HEK293 (cell line): ENCODE data around the gene CHKA.

Source experiments
- SP7 ChIP-seq: fragments of 450-650 bp; formaldehyde crosslinking; IDR thresholded peaks from 2 replicates; pipeline ENCODE4 v1.5.1; 2016; ENCODE audit warnings: missing biosample characterization, missing genetic modification characterization
- ZNF140 ChIP-seq: fragments of 450-650 bp; formaldehyde crosslinking; IDR thresholded peaks from 2 replicates; pipeline ENCODE4 v1.5.1; 2016; ENCODE audit warnings: missing biosample characterization, missing genetic modification characterization
- ZNF223 ChIP-seq: fragments of 450-650 bp; formaldehyde crosslinking; IDR thresholded peaks from 2 replicates; pipeline ENCODE4 v1.5.1; 2016; ENCODE audit warnings: missing biosample characterization, missing genetic modification characterization
- ZNF23 ChIP-seq: fragments of 450-650 bp; formaldehyde crosslinking; IDR thresholded peaks from 2 replicates; pipeline ENCODE4 v1.5.1; 2016; ENCODE audit warnings: missing biosample characterization, missing genetic modification characterization, borderline replicate concordance
- ZNF302 ChIP-seq: fragments of 450-650 bp; formaldehyde crosslinking; IDR thresholded peaks from 2 replicates; pipeline ENCODE4 v1.5.1; 2016; ENCODE audit warnings: missing biosample characterization, missing genetic modification characterization, low read depth
- ZNF394 ChIP-seq: fragments of 450-650 bp; formaldehyde crosslinking; IDR thresholded peaks from 2 replicates; pipeline ENCODE4 v1.5.1; 2016; ENCODE audit warnings: missing biosample characterization, missing genetic modification characterization, mild to moderate bottlenecking, moderate library complexity, borderline replicate concordance
- ZSCAN16 ChIP-seq: fragments of 450-650 bp; formaldehyde crosslinking; IDR thresholded peaks from 2 replicates; pipeline ENCODE4 v1.5.1; 2016; ENCODE audit warnings: missing biosample characterization, missing genetic modification characterization
- ZXDB ChIP-seq: fragments of 450-650 bp; formaldehyde crosslinking; IDR thresholded peaks from 2 replicates; pipeline ENCODE4 v1.5.1; 2016; ENCODE audit warnings: missing biosample characterization, missing genetic modification characterization
- TF ChIP-seq, protein P1 (sequence below): fragments of 450-650 bp; formaldehyde crosslinking; IDR thresholded peaks from 2 replicates; pipeline ENCODE4 v1.5.1; 2016; ENCODE audit warnings: missing biosample characterization, missing genetic modification characterization
- TF ChIP-seq, protein P2 (sequence below): fragments of 450-650 bp; formaldehyde crosslinking; conservative IDR thresholded peaks from 2 replicates; pipeline ENCODE4 v1.5.1; 2016; ENCODE audit warnings: low read depth, missing biosample characterization, missing genetic modification characterization
- TF ChIP-seq, protein P3 (sequence below): fragments of 450-650 bp; formaldehyde crosslinking; IDR thresholded peaks from 2 replicates; pipeline ENCODE4 v1.5.1; 2016; ENCODE audit warnings: missing biosample characterization, missing genetic modification characterization

DNA sequence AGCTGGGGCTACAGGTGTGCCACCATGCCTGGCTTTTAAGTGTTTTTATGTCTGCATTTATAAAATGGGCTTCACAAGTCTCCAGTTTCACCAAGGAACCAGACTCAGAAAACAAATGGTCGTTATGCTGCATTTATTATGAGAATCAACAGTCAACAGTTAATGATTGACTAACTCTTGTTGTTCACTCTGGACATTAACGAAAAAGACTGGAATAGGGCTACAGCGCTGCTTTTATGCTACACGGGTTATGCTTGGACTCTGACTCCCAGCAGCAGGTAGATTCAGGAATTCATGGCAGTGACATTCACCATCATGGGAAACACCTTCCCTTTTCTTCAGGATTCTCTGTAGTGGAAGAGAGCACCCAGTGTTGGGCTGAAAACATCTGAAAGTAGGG is 44.4 kb upstream of the CHKA start:
- no peak for TF ChIP-seq ZSCAN16
- TF ChIP-seq ZNF223 (tag by site-specific recombination): no peak
- TF ChIP-seq, protein P1, sequence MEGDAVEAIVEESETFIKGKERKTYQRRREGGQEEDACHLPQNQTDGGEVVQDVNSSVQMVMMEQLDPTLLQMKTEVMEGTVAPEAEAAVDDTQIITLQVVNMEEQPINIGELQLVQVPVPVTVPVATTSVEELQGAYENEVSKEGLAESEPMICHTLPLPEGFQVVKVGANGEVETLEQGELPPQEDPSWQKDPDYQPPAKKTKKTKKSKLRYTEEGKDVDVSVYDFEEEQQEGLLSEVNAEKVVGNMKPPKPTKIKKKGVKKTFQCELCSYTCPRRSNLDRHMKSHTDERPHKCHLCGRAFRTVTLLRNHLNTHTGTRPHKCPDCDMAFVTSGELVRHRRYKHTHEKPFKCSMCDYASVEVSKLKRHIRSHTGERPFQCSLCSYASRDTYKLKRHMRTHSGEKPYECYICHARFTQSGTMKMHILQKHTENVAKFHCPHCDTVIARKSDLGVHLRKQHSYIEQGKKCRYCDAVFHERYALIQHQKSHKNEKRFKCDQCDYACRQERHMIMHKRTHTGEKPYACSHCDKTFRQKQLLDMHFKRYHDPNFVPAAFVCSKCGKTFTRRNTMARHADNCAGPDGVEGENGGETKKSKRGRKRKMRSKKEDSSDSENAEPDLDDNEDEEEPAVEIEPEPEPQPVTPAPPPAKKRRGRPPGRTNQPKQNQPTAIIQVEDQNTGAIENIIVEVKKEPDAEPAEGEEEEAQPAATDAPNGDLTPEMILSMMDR (tag by site-specific recombination): no peak
- TF ChIP-seq ZNF302 (tag by site-specific recombination): no peak
- TF ChIP-seq, protein P2, sequence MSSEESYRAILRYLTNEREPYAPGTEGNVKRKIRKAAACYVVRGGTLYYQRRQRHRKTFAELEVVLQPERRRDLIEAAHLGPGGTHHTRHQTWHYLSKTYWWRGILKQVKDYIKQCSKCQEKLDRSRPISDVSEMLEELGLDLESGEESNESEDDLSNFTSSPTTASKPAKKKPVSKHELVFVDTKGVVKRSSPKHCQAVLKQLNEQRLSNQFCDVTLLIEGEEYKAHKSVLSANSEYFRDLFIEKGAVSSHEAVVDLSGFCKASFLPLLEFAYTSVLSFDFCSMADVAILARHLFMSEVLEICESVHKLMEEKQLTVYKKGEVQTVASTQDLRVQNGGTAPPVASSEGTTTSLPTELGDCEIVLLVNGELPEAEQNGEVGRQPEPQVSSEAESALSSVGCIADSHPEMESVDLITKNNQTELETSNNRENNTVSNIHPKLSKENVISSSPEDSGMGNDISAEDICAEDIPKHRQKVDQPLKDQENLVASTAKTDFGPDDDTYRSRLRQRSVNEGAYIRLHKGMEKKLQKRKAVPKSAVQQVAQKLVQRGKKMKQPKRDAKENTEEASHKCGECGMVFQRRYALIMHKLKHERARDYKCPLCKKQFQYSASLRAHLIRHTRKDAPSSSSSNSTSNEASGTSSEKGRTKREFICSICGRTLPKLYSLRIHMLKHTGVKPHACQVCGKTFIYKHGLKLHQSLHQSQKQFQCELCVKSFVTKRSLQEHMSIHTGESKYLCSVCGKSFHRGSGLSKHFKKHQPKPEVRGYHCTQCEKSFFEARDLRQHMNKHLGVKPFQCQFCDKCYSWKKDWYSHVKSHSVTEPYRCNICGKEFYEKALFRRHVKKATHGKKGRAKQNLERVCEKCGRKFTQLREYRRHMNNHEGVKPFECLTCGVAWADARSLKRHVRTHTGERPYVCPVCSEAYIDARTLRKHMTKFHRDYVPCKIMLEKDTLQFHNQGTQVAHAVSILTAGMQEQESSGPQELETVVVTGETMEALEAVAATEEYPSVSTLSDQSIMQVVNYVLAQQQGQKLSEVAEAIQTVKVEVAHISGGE (tag by site-specific recombination): no peak
- no peak for TF ChIP-seq ZNF140 (tag by site-specific recombination)
- TF ChIP-seq, protein P3, sequence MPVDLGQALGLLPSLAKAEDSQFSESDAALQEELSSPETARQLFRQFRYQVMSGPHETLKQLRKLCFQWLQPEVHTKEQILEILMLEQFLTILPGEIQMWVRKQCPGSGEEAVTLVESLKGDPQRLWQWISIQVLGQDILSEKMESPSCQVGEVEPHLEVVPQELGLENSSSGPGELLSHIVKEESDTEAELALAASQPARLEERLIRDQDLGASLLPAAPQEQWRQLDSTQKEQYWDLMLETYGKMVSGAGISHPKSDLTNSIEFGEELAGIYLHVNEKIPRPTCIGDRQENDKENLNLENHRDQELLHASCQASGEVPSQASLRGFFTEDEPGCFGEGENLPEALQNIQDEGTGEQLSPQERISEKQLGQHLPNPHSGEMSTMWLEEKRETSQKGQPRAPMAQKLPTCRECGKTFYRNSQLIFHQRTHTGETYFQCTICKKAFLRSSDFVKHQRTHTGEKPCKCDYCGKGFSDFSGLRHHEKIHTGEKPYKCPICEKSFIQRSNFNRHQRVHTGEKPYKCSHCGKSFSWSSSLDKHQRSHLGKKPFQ (tag by site-specific recombination): no peak
- no peak for TF ChIP-seq ZNF394 (tag by site-specific recombination)
- TF ChIP-seq ZNF23 (tag by site-specific recombination): no peak
- no peak for TF ChIP-seq ZXDB
- no peak for TF ChIP-seq SP7 (tag by site-specific recombination)
